Peyer's patch (tissue), 4 donors: ENCODE data around the gene MVK. TPM values are rescaled to one million over a fixed set of nuclear protein-coding genes. Genes with fewer than 3 reads are reported as not detected.

Source experiments
- DNase-seq, 3 donors: peaks; one replicate each; pipeline ENCODE4 v3.0.0-alpha.2; 2017 to 2019
- H3K27ac ChIP-seq, 4 donors: fragments of 200-600 bp; sonication (generic); one replicate each; pipeline ENCODE4 v1.5.1; 2016 to 2019
- H3K27me3 ChIP-seq, 2 donors: fragments of 200-600 bp; sonication (generic); one replicate each; pipeline ENCODE4 v1.5.1; 2019
- H3K36me3 ChIP-seq, 3 donors: fragments of 200-600 bp; sonication (generic); one replicate each; pipeline ENCODE4 v1.5.1; 2016 to 2019
- H3K4me1 ChIP-seq, 4 donors: fragments of 200-600 bp; sonication (generic); one replicate each; pipeline ENCODE4 v1.5.1; 2016 to 2019
- H3K4me3 ChIP-seq, 4 donors: fragments of 200-600 bp; sonication (generic); 1 replicate in 3 of 4; 2 replicates in 1 of 4; pipeline ENCODE4 v1.5.1; 2016 to 2019; ENCODE audit warnings: mild to moderate bottlenecking in 1 of 4
- H3K9me3 ChIP-seq, 4 donors: fragments of 200-600 bp; sonication (generic); one replicate each; pipeline ENCODE4 v1.5.1; 2016 to 2019; ENCODE audit warnings: mild to moderate bottlenecking in 1 of 4
- CTCF ChIP-seq, 6 experiments: fragments of 450-650 bp in 4 of 6; fragments of 200-600 bp in 2 of 6; sonication (generic) in 1 of 6; IDR thresholded peaks; one replicate each; pipeline ENCODE4 v1.5.1; 2017 to 2019; ENCODE audit warnings: antibody characterized with exemption in 6 of 6, mild to moderate bottlenecking in 3 of 6, moderate library complexity in 1 of 6
- POLR2A ChIP-seq, 2 donors: fragments of 450-650 bp; IDR thresholded peaks; one replicate each; pipeline ENCODE4 v1.5.1; 2017; ENCODE audit warnings: antibody characterized with exemption in 2 of 2, mild to moderate bottlenecking in 2 of 2, moderate library complexity in 2 of 2
- total RNA-seq, 4 donors: library from RNA; depleted of rRNA; stranded (reverse); fragments of >200 nt; gene quantifications; one replicate each; pipeline ENCODE4 v1.1.0, GENCODE V29; 2016

The MVK gene
- total RNA-seq, 4 donors from 2014 or later = 3.3 to 66.7 (median 41.6) TPM

GRCh38 chr12:109529691-109530640 is 43.6 kb upstream of the MVK start:
- H3K9me3 ChIP-seq = no peaks in the 10 kb centered on the region
- H3K36me3 ChIP-seq = peaks cover 0 to 84% (median 0%) of the 10 kb centered on the region in 3 donors
- no peak overlapping the region for H3K27ac ChIP-seq
- TF ChIP-seq CTCF (IDR thresholded peaks at IDR 0.05) = no peak
- no peak for TF ChIP-seq POLR2A (IDR thresholded peaks at IDR 0.05)
- no peak overlapping the region for H3K4me3 ChIP-seq
- no peaks in the 10 kb centered on the region for H3K4me1 ChIP-seq
- no peaks in the 10 kb centered on the region for H3K27me3 ChIP-seq
- DNase-seq = peak in 1 of 3 donors; percentile 4

GRCh38 chr12:109531411-109531810 is 42.2 kb upstream of the MVK start:
- Histone ChIP-seq H3K27ac (no peak overlapping the region), H3K36me3 (peaks cover 0 to 78% (median 0%) of the 10 kb centered on the region in 3 donors), H3K4me3 (no peak overlapping the region), H3K9me3 (no peaks in the 10 kb centered on the region), H3K4me1 (no peaks in the 10 kb centered on the region), H3K27me3 (no peaks in the 10 kb centered on the region)
- TF ChIP-seq CTCF (IDR thresholded peaks at IDR 0.05) = no peak
- no peak for TF ChIP-seq POLR2A (IDR thresholded peaks at IDR 0.05)
- DNase-seq = no peak

- H3K27ac ChIP-seq = no peak overlapping the region
- DNase-seq = no peak
- no peaks in the 10 kb centered on the region for H3K4me1 ChIP-seq
- H3K27me3 ChIP-seq = no peaks in the 10 kb centered on the region
- H3K4me3 ChIP-seq = no peak overlapping the region
- TF ChIP-seq POLR2A (IDR thresholded peaks at IDR 0.05) (no peak), CTCF (IDR thresholded peaks at IDR 0.05) (no peak)
- peaks cover 0 to 65% (median 0%) of the 10 kb centered on the region in 3 donors for H3K36me3 ChIP-seq
- no peaks in the 10 kb centered on the region for H3K9me3 ChIP-seq
Observed at GRCh38 chr12:109532721-109533486, 40.7 kb upstream of the MVK start.

GRCh38 chr12:109533487-109533740 is 40.2 kb upstream of the MVK start:
- DNase-seq = no peak

DNA sequence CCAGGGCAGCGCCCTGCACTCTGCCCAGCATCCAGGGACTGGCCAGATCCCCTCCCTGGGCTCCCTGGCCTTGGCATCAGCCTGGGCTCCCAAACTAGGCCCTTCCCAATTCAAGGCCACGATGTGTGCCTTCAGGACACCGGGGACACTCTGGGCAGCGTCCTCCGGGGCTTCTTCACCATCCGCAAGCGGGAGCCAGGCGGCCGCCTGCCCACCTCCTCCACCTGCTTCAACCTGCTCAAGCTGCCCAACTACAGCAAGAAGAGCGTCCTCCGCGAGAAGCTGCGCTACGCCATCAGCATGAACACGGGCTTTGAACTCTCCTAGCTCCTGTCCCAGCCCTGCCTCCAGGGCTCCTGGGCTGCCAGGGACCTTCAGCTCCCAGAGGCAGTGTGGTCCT is 39.1 kb upstream of the MVK start:
- Histone ChIP-seq H3K4me1 (no peaks in the 10 kb centered on the region), H3K9me3 (no peaks in the 10 kb centered on the region), H3K27ac (no peak overlapping the region), H3K36me3 (peaks cover 0 to 58% (median 0%) of the 10 kb centered on the region in 3 donors), H3K27me3 (no peaks in the 10 kb centered on the region), H3K4me3 (no peak overlapping the region)
- no peak for TF ChIP-seq POLR2A (IDR thresholded peaks at IDR 0.05)
- TF ChIP-seq CTCF (IDR thresholded peaks at IDR 0.05) = no peak
- no peak for DNase-seq

More at GRCh38 chr12:109533487-109533740, 40.2 kb upstream of the MVK start:
- no peaks in the 10 kb centered on the region for H3K9me3 ChIP-seq
- H3K36me3 ChIP-seq = peaks cover 0 to 60% (median 0%) of the 10 kb centered on the region in 3 donors
- no peak overlapping the region for H3K4me3 ChIP-seq
- H3K27ac ChIP-seq = no peak overlapping the region
- H3K27me3 ChIP-seq = no peaks in the 10 kb centered on the region
- TF ChIP-seq CTCF (IDR thresholded peaks at IDR 0.05) (no peak), POLR2A (IDR thresholded peaks at IDR 0.05) (no peak)
- no peaks in the 10 kb centered on the region for H3K4me1 ChIP-seq
